Keratinocyte (primary cell): Measurements from ENCODE around the gene SRL. TPM values are rescaled to one million over a fixed set of nuclear protein-coding genes. Genes with fewer than 3 reads are reported as not detected.
A peak's percentile ranks its signal among the peaks of the same experiment; 100 is the strongest.

Source experiments
- DNase-seq: peaks from one replicate; pipeline ENCODE4 v3.0.0-alpha.2; 2011; ENCODE audit warnings: low read depth, missing footprints, low spot score
- FAIRE-seq: peaks from 2 replicates; lab custom pipeline; 2011; peaks lifted over from hg19 to GRCh38; lab: Jason Lieb, UNC
- H2AFZ ChIP-seq: 2 replicates; pipeline ENCODE4 v1.6.0; 2012; ENCODE audit warnings: low read length, control low read depth, inconsistent platforms; ENCODE audit not compliant: control insufficient read depth
- H3K27ac ChIP-seq: 2 replicates; pipeline ENCODE4 v1.5.1; 2011; ENCODE audit warnings: low read length; ENCODE audit not compliant: control insufficient read depth, insufficient read depth
- H3K27me3 ChIP-seq: 3 replicates; pipeline ENCODE4 v1.6.0; 2011; ENCODE audit warnings: low read length; ENCODE audit not compliant: control insufficient read depth, insufficient read depth; ENCODE audit errors: extremely low read depth
- H3K36me3 ChIP-seq, 2 experiments: 2 replicates in 1 of 2; 3 replicates in 1 of 2; pipeline ENCODE4 v1.5.1; 2011; ENCODE audit warnings: low read length in 2 of 2, mild to moderate bottlenecking in 1 of 2; ENCODE audit not compliant: control insufficient read depth in 2 of 2, insufficient read depth in 2 of 2; ENCODE audit errors: extremely low read depth in 1 of 2
- H3K4me1 ChIP-seq: 3 replicates; pipeline ENCODE4 v1.5.1; 2011; ENCODE audit warnings: low read length; ENCODE audit not compliant: control insufficient read depth, insufficient read depth; ENCODE audit errors: extremely low read depth
- H3K4me2 ChIP-seq: 3 replicates; pipeline ENCODE4 v1.6.0; 2011; ENCODE audit warnings: low read depth, low read length; ENCODE audit not compliant: control insufficient read depth, insufficient read depth; ENCODE audit errors: extremely low read depth
- H3K4me3 ChIP-seq, 3 experiments: fragments of 200-600 bp in 1 of 3; sonication (generic) in 1 of 3; 2 replicates in 2 of 3; 3 replicates in 1 of 3; pipeline ENCODE4 v1.5.1; 2011 to 2016; ENCODE audit warnings: low read length in 3 of 3, mild to moderate bottlenecking in 3 of 3, control low read depth in 2 of 3, inconsistent platforms in 1 of 3, low read depth in 1 of 3, mixed read lengths in 1 of 3, mixed run types in 1 of 3, moderate library complexity in 1 of 3; ENCODE audit not compliant: control insufficient read depth in 2 of 3, insufficient read depth in 2 of 3; ENCODE audit errors: extremely low read depth in 1 of 3
- H3K79me2 ChIP-seq: 2 replicates; pipeline ENCODE4 v1.6.0; 2012; ENCODE audit warnings: low read length; ENCODE audit not compliant: control insufficient read depth, insufficient read depth
- H3K9ac ChIP-seq: 3 replicates; pipeline ENCODE4 v1.6.0; 2011; ENCODE audit warnings: low read length; ENCODE audit not compliant: control insufficient read depth, insufficient read depth; ENCODE audit errors: extremely low read depth
- H3K9me1 ChIP-seq: 3 replicates; pipeline ENCODE4 v1.6.0; 2011; ENCODE audit warnings: low read length; ENCODE audit not compliant: control insufficient read depth, insufficient read depth; ENCODE audit errors: extremely low read depth
- H3K9me3 ChIP-seq: 2 replicates; pipeline ENCODE4 v1.5.1; 2012; ENCODE audit warnings: low read depth, low read length; ENCODE audit not compliant: control insufficient read depth
- H4K20me1 ChIP-seq: 3 replicates; pipeline ENCODE4 v1.6.0; 2011; ENCODE audit warnings: low read length; ENCODE audit not compliant: control insufficient read depth, insufficient read depth; ENCODE audit errors: extremely low read depth
- CTCF ChIP-seq, 3 experiments: IDR thresholded peaks in 1 of 3; conservative IDR thresholded peaks in 1 of 3; optimal IDR thresholded peaks in 1 of 3; 2 replicates in 2 of 3; 3 replicates in 1 of 3; pipeline versions ENCODE3 to v1.5.1; 2011; ENCODE audit warnings: low read length in 3 of 3, mild to moderate bottlenecking in 3 of 3, moderate library complexity in 2 of 3, control low read depth in 1 of 3, inconsistent platforms in 1 of 3; ENCODE audit not compliant: insufficient read depth in 2 of 3; ENCODE audit errors: extremely low read depth in 1 of 3
- EZH2 ChIP-seq: IDR thresholded peaks from one replicate; pipeline ENCODE4 v1.6.1; 2012; ENCODE audit warnings: inconsistent platforms, mild to moderate bottlenecking, low read length, moderate library complexity
- dilution Hi-C: fragments of 300-500 bp; cut with MboI; formaldehyde crosslinking; loops from one replicate; pipeline ENCODE4 v1.7.0; 2020; ENCODE audit warnings: low sequenced_read_pairs; ENCODE audit not compliant: extremely low pct_ligation_motif_present
- polyA plus RNA-seq, 5 experiments: library from polyadenylated mRNA; depleted of rRNA in 3 of 5; stranded (reverse) in 3 of 5; stranded (forward) in 1 of 5; unstranded in 1 of 5; fragments of >200 nt; gene quantifications; 1 replicate in 1 of 5; 2 replicates in 3 of 5; 3 replicates in 1 of 5; pipeline versions ENCODE4 v1.2.1 to v1.2.3, GENCODE V29; 2011 to 2012; ENCODE audit warnings: missing spikeins in 2 of 5, low read depth in 1 of 5, low replicate concordance in 1 of 5

Gene SRL
- polyA plus RNA-seq, 1 donor (not counting 4 experiments of a cell fraction or from before 2014, with no cell fraction given): not detected

- no peaks in the 10 kb centered on the region for H3K36me3 ChIP-seq
- no peak overlapping the region for H3K4me2 ChIP-seq
- FAIRE-seq (no peak), DNase-seq (no peak)
- no peak overlapping the region for H2AFZ ChIP-seq
- no peak overlapping the region for H3K9ac ChIP-seq
- no peaks in the 10 kb centered on the region for H3K27me3 ChIP-seq
- H3K79me2 ChIP-seq: no peaks in the 10 kb centered on the region
- H4K20me1 ChIP-seq: no peaks in the 10 kb centered on the region
- no peak for TF ChIP-seq EZH2
- no peak for TF ChIP-seq CTCF (optimal IDR thresholded peaks at IDR 0.05 in 1 of 3, IDR thresholded peaks at IDR 0.05 in 1 of 3, conservative IDR thresholded peaks at IDR 0.05 in 1 of 3; ENCODE audit: extremely low read depth in 1 of 3, insufficient read depth in 2 of 3, low read length in 3 of 3)
- H3K4me3 ChIP-seq: no peak overlapping the region
- dilution Hi-C loops: no loop called here
- no peaks in the 10 kb centered on the region for H3K4me1 ChIP-seq
- H3K9me3 ChIP-seq: no peaks in the 10 kb centered on the region
- H3K9me1 ChIP-seq: no peaks in the 10 kb centered on the region
- no peak overlapping the region for H3K27ac ChIP-seq
These were observed 51.8 kb downstream of the SRL start for GRCh38 chr16:4190086-4190485.

- Histone ChIP-seq H3K4me3 (peak overlapping the region; percentile 56 to 81 (median 68)), H3K27ac (peak overlapping the region; percentile 20), H3K79me2 (no peaks in the 10 kb centered on the region), H3K9me3 (no peaks in the 10 kb centered on the region), H3K27me3 (no peaks in the 10 kb centered on the region), H3K9ac (peak overlapping the region; percentile 90), H2AFZ (peak overlapping the region; percentile 94), H3K36me3 (no peaks in the 10 kb centered on the region), H4K20me1 (no peaks in the 10 kb centered on the region), H3K4me1 (peaks cover 3% of the 10 kb centered on the region), H3K9me1 (no peaks in the 10 kb centered on the region), H3K4me2 (peak overlapping the region; percentile 90)
- TF ChIP-seq CTCF (optimal IDR thresholded peaks at IDR 0.05 in 1 of 3, IDR thresholded peaks at IDR 0.05 in 1 of 3, conservative IDR thresholded peaks at IDR 0.05 in 1 of 3; ENCODE audit: extremely low read depth in 1 of 3, insufficient read depth in 2 of 3, low read length in 3 of 3): no peak
- TF ChIP-seq EZH2: no peak
- DNase-seq: no peak
- no peak for FAIRE-seq
- dilution Hi-C loops: no loop called here
These were observed 57.7 kb downstream of the SRL start for GRCh38 chr16:4184038-4184702.
